Ascending aorta (tissue), 2 donors: Measurements from ENCODE around the gene CTBP1. TPM values are rescaled to one million over a fixed set of nuclear protein-coding genes. Genes with fewer than 3 reads are reported as not detected.

Source experiments
- DNase-seq, 2 donors: peaks; one replicate each; pipeline ENCODE4 v3.0.0-alpha.2; 2019; ENCODE audit warnings: low spot score in 2 of 2
- H3K27ac ChIP-seq, 2 donors: fragments of 200-600 bp; sonication (generic); one replicate each; pipeline ENCODE4 v1.5.1; 2016 to 2017; ENCODE audit warnings: mild to moderate bottlenecking in 1 of 2
- H3K27me3 ChIP-seq: fragments of 200-600 bp; sonication (generic); one replicate; pipeline ENCODE4 v1.5.1; 2017
- H3K36me3 ChIP-seq, 2 donors: fragments of 200-600 bp; sonication (generic); one replicate each; pipeline ENCODE4 v1.5.1; 2016
- H3K4me1 ChIP-seq, 2 donors: fragments of 200-600 bp; sonication (generic); one replicate each; pipeline ENCODE4 v1.5.1; 2016 to 2017; ENCODE audit warnings: mild to moderate bottlenecking in 1 of 2
- H3K4me3 ChIP-seq, 2 donors: fragments of 200-600 bp; sonication (generic); one replicate each; pipeline ENCODE4 v1.5.1; 2016 to 2017; ENCODE audit warnings: mild to moderate bottlenecking in 1 of 2
- H3K9me3 ChIP-seq, 2 donors: fragments of 200-600 bp; sonication (generic); one replicate each; pipeline ENCODE4 v1.5.1; 2016
- CTCF ChIP-seq, 3 experiments: fragments of 200-600 bp in 2 of 3; fragments of 450-650 bp in 1 of 3; sonication (generic) in 2 of 3; IDR thresholded peaks; one replicate each; pipeline ENCODE4 v1.5.1; 2016 to 2019; ENCODE audit warnings: antibody characterized with exemption in 3 of 3, mild to moderate bottlenecking in 1 of 3, moderate library complexity in 1 of 3
- intact Hi-C: fragments of 100-400 bp; cut with DNase I; formaldehyde crosslinking; loops from one replicate; pipeline ENCODE4 v1.15.1; 2023
- total RNA-seq: library from RNA; depleted of rRNA; stranded (reverse); fragments of >200 nt; gene quantifications from one replicate; pipeline ENCODE4 v1.1.0, GENCODE V29; 2016

Gene CTBP1
- total RNA-seq, 1 donor from 2014 or later = 273 TPM

GRCh38 chr4:1246901-1247863, 1.7 kb downstream of the CTBP1 start:
- intact Hi-C loops = loop anchor here (1.0 to 5.0 kb wide), 6 partner anchors 40 to 625 kb away; partner anchors contain the start of genes FGFRL1, LETM1, NSD2 and SLBP
- H3K9me3 ChIP-seq = peaks cover 0 to 4% of the 10 kb centered on the region in 2 donors
- peaks cover 31 to 59% of the 10 kb centered on the region in 2 donors for H3K4me1 ChIP-seq
- TF ChIP-seq CTCF (IDR thresholded peaks at IDR 0.05) = no peak
- peak in 1 of 2 donors; percentile 65 for DNase-seq
- H3K36me3 ChIP-seq = peaks cover 0 to 10% of the 10 kb centered on the region in 2 donors
- H3K4me3 ChIP-seq = peak overlapping the region; percentile 79 to 90
- H3K27me3 ChIP-seq = no peaks in the 10 kb centered on the region
- peak overlapping the region; percentile 93 to 99 for H3K27ac ChIP-seq

GRCh38 chr4:1246111-1246881, 2.6 kb downstream of the CTBP1 start:
- peak overlapping the region in 1 of 2 donors; percentile 20 for H3K27ac ChIP-seq
- intact Hi-C loops = loop anchor here (5.0 kb wide), 5 partner anchors 39 to 626 kb away; partner anchors contain the start of genes FGFRL1, LETM1, NSD2 and SLBP
- H3K36me3 ChIP-seq = peaks cover 4 to 12% of the 10 kb centered on the region in 2 donors
- peak in 1 of 2 donors; percentile 61 for DNase-seq
- no peaks in the 10 kb centered on the region for H3K27me3 ChIP-seq
- no peaks in the 10 kb centered on the region for H3K9me3 ChIP-seq
- TF ChIP-seq CTCF (IDR thresholded peaks at IDR 0.05) = no peak
- peaks cover 31 to 60% of the 10 kb centered on the region in 2 donors for H3K4me1 ChIP-seq
- peak overlapping the region in 1 of 2 donors; percentile 90 for H3K4me3 ChIP-seq

- peak overlapping the region; percentile 13 to 90 for H3K4me3 ChIP-seq
- no peak for TF ChIP-seq CTCF (IDR thresholded peaks at IDR 0.05)
- peaks cover 11 to 13% of the 10 kb centered on the region in 2 donors for H3K36me3 ChIP-seq
- no peaks in the 10 kb centered on the region for H3K27me3 ChIP-seq
- H3K4me1 ChIP-seq = peaks cover 31 to 60% of the 10 kb centered on the region in 2 donors
- no peak overlapping the region for H3K27ac ChIP-seq
- no peaks in the 10 kb centered on the region for H3K9me3 ChIP-seq
- peak in 1 of 2 donors; percentile 61 for DNase-seq
- intact Hi-C loops = loop anchor here (5.0 kb wide), 5 partner anchors 38 to 627 kb away; partner anchors contain the start of genes FGFRL1, LETM1, NSD2 and SLBP
Observed at GRCh38 chr4:1245481-1246051, 3.4 kb downstream of the CTBP1 start.

- peak overlapping the region; percentile 13 to 90 for H3K4me3 ChIP-seq
- H3K4me1 ChIP-seq = peaks cover 28 to 54% of the 10 kb centered on the region in 2 donors
- peak in 1 of 2 donors; percentile 61 for DNase-seq
- peaks cover 13 to 15% of the 10 kb centered on the region in 2 donors for H3K36me3 ChIP-seq
- intact Hi-C loops = loop anchor here (5.0 kb wide), 5 partner anchors 38 to 627 kb away; partner anchors contain the start of genes FGFRL1, LETM1, NSD2 and SLBP
- no peaks in the 10 kb centered on the region for H3K27me3 ChIP-seq
- no peak overlapping the region for H3K27ac ChIP-seq
- TF ChIP-seq CTCF (IDR thresholded peaks at IDR 0.05) = no peak
- no peaks in the 10 kb centered on the region for H3K9me3 ChIP-seq
Observed at GRCh38 chr4:1244978-1245471, 3.9 kb downstream of the CTBP1 start.
